ENCODE data around the gene VASH1.

Gene VASH1

DNA sequence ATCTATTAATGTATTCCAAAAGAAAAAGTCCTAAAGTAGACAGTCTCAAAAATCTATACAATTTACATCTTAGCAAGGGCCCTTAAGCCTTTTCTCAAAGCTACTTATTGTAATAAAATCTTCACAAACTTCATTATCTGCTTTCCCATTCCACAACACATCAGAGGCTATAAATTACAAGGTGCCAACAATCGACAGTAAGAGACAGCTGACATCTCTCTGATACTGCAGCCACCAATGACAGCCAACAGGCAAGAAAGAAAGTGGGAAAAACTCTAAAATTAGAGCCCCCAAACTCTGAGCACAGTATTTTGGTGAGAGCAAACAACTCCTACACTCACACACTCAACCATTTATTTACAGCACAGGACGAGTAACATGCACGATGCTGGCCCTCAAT is 49.3 kb downstream of the VASH1 start:
- no peak overlapping the region for H3K27ac ChIP-seq (ENCODE audit: low read depth, low read length)
- H3K9me2 ChIP-seq (replicated peaks; ENCODE audit: insufficient read depth, low read length): no peaks in the 10 kb centered on the region
- H3K9ac ChIP-seq (ENCODE audit: low read length): peak overlapping the region; percentile 78
- no peaks in the 10 kb centered on the region for H4K20me1 ChIP-seq (ENCODE audit: low read depth, low read length)
- H3K4me2 ChIP-seq (ENCODE audit: low read depth, low read length, poor library complexity, severe bottlenecking): peak overlapping the region; percentile 93
- TF ChIP-seq, protein P1, sequence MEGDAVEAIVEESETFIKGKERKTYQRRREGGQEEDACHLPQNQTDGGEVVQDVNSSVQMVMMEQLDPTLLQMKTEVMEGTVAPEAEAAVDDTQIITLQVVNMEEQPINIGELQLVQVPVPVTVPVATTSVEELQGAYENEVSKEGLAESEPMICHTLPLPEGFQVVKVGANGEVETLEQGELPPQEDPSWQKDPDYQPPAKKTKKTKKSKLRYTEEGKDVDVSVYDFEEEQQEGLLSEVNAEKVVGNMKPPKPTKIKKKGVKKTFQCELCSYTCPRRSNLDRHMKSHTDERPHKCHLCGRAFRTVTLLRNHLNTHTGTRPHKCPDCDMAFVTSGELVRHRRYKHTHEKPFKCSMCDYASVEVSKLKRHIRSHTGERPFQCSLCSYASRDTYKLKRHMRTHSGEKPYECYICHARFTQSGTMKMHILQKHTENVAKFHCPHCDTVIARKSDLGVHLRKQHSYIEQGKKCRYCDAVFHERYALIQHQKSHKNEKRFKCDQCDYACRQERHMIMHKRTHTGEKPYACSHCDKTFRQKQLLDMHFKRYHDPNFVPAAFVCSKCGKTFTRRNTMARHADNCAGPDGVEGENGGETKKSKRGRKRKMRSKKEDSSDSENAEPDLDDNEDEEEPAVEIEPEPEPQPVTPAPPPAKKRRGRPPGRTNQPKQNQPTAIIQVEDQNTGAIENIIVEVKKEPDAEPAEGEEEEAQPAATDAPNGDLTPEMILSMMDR (IDR thresholded peaks at IDR 0.05; ENCODE audit: insufficient read depth, low read length, poor library complexity, severe bottlenecking): no peak
- TF ChIP-seq EZH2phosphoT487 (conservative IDR thresholded peaks at IDR 0.05; ENCODE audit: low read length): no peak
- no peaks in the 10 kb centered on the region for H3K27me3 ChIP-seq (ENCODE audit: low read length)
- no peaks in the 10 kb centered on the region for H3K36me3 ChIP-seq (ENCODE audit: low read length)
- H3F3A ChIP-seq (ENCODE audit: insufficient read depth): no peaks in the 10 kb centered on the region
- no peaks in the 10 kb centered on the region for H3K9me3 ChIP-seq (ENCODE audit: insufficient read depth, low read length)
- peaks cover 3% of the 10 kb centered on the region; the same call in 1 of the 2 replicates for H3K79me2 ChIP-seq (ENCODE audit: insufficient read depth, low read length)
- H3K4me3 ChIP-seq (ENCODE audit: insufficient read depth, low read length, poor library complexity, severe bottlenecking): peak overlapping the region; percentile 58
- peak overlapping the region; percentile 22 for H2AFZ ChIP-seq (ENCODE audit: low read depth, low read length, severe bottlenecking)

DNA sequence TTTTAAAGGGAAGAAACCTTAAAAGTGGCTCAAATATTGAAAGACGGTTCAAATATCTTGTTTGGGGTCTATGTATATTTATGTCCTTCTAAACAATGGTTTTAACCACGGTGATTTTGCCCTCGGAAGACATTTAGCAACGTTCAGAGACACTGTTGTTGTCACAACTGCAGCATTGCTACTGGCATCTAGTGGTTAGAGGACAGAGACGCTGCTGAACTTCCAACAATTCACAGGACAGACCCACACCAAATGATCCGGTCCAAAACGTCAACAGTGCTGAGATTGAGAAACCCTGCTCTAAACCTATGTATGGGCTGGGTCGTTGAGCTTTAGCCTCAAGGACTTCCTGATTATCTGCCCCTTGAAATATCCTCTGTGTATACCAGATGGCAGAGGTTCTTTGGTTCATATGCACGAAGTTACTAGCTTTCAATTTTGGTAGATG is 49.7 kb downstream of the VASH1 start:
- H3K4me3 ChIP-seq (ENCODE audit: insufficient read depth, low read length, poor library complexity, severe bottlenecking): peak overlapping the region; percentile 58
- H3K9me2 ChIP-seq (replicated peaks; ENCODE audit: insufficient read depth, low read length): no peaks in the 10 kb centered on the region
- TF ChIP-seq, protein P1 (IDR thresholded peaks at IDR 0.05; ENCODE audit: insufficient read depth, low read length, poor library complexity, severe bottlenecking): peak; percentile 51
- TF ChIP-seq EZH2phosphoT487 (conservative IDR thresholded peaks at IDR 0.05; ENCODE audit: low read length): no peak
- no peak overlapping the region for H3K27ac ChIP-seq (ENCODE audit: low read depth, low read length)
- no peaks in the 10 kb centered on the region for H3K27me3 ChIP-seq (ENCODE audit: low read length)
- peak overlapping the region; percentile 78 for H3K9ac ChIP-seq (ENCODE audit: low read length)
- H3F3A ChIP-seq (ENCODE audit: insufficient read depth): no peaks in the 10 kb centered on the region
- no peaks in the 10 kb centered on the region for H4K20me1 ChIP-seq (ENCODE audit: low read depth, low read length)
- H3K9me3 ChIP-seq (ENCODE audit: insufficient read depth, low read length): no peaks in the 10 kb centered on the region
- H3K79me2 ChIP-seq (ENCODE audit: insufficient read depth, low read length): peaks cover 3% of the 10 kb centered on the region; the same call in 1 of the 2 replicates
- H3K36me3 ChIP-seq (ENCODE audit: low read length): no peaks in the 10 kb centered on the region
- H2AFZ ChIP-seq (ENCODE audit: low read depth, low read length, severe bottlenecking): peak overlapping the region; percentile 22
- peak overlapping the region; percentile 93 for H3K4me2 ChIP-seq (ENCODE audit: low read depth, low read length, poor library complexity, severe bottlenecking)

DNA sequence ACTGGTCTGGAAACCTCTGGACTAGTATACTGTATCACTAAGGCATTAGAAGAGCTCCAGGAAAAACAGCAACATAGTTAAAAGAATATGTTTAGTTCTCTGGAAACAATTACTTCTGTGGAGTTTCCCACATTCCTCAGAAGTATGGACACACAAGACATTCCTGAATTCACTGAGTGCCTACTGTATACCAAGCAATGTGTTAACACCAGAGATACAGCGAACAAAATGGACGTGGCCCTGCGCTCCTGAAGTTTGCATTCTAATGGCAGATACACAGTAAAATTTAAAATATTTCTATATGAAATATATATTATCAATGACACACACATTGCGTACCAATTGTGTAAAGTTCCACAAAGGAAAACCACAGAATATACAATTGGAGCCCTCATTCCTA is 50.3 kb downstream of the VASH1 start:
- Histone ChIP-seq H3K36me3 (ENCODE audit: low read length) (no peaks in the 10 kb centered on the region), H4K20me1 (ENCODE audit: low read depth, low read length) (no peaks in the 10 kb centered on the region), H3K9me3 (ENCODE audit: insufficient read depth, low read length) (no peaks in the 10 kb centered on the region), H3K27ac (ENCODE audit: low read depth, low read length) (no peak overlapping the region), H3K9me2 (replicated peaks; ENCODE audit: insufficient read depth, low read length) (no peaks in the 10 kb centered on the region), H3K9ac (ENCODE audit: low read length) (peak overlapping the region; percentile 78), H3F3A (ENCODE audit: insufficient read depth) (no peaks in the 10 kb centered on the region), H2AFZ (ENCODE audit: low read depth, low read length, severe bottlenecking) (no peak overlapping the region), H3K79me2 (ENCODE audit: insufficient read depth, low read length) (peaks cover 3% of the 10 kb centered on the region; the same call in 1 of the 2 replicates), H3K27me3 (ENCODE audit: low read length) (no peaks in the 10 kb centered on the region), H3K4me3 (ENCODE audit: insufficient read depth, low read length, poor library complexity, severe bottlenecking) (peak overlapping the region; percentile 58), H3K4me2 (ENCODE audit: low read depth, low read length, poor library complexity, severe bottlenecking) (peak overlapping the region; percentile 93)
- no peak for TF ChIP-seq EZH2phosphoT487 (conservative IDR thresholded peaks at IDR 0.05; ENCODE audit: low read length)
- TF ChIP-seq, protein P1 (IDR thresholded peaks at IDR 0.05; ENCODE audit: insufficient read depth, low read length, poor library complexity, severe bottlenecking): no peak

Measured in SU-DHL-6 (cell line).